ENCODE results near the gene THRAP3.
"Not testable (repeated sequence)": the region's sequence is repeated elsewhere in the genome, so short reads cannot be mapped to it uniquely, and the experiment has no call there.

The THRAP3 gene

DNA sequence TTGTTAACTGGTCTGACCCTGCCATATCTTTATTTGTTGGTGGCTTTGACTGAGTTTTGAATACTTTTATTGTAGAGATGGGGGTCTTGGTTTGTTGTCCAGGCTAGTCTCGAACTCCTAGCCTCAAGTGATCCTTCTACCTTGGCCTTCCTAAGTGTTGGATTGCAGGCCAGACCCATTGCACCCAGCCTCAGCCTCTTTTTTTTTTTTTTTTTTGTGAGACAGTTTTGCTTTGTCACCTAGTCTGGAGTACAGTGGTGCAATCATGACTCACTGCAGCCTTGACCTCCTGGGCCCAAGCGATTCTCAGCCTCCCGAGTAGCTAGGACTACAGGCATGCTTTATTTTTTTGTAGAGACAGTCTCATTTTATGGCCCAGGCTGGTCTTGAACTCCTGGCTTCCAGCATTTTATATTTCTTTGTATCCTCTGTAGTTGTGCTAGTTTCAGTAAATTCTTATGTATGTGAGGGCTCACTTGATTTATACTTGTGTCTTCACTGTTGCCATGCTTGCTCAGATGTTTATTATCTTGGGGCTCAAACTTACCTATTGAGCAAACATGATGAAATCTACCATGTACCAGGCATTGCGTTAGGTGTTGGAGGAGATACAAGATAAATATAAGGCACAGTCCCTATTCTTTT, 24.1 kb downstream of the THRAP3 start:
- Histone ChIP-seq H3K27ac (no peak overlapping the region), H3K9me3 (ENCODE audit: severe bottlenecking) (no peaks in the 10 kb centered on the region), H3K36me3 (peaks cover 31% of the 10 kb centered on the region), H3K27me3 (ENCODE audit: insufficient read depth, low read depth, severe bottlenecking) (no peaks in the 10 kb centered on the region), H3K4me3 (ENCODE audit: low read depth, low read length) (no peak overlapping the region)
- DNase-seq: no peak
- no peak for TF ChIP-seq CTCF (IDR thresholded peaks at IDR 0.05; ENCODE audit: low read depth, low read length)

DNA sequence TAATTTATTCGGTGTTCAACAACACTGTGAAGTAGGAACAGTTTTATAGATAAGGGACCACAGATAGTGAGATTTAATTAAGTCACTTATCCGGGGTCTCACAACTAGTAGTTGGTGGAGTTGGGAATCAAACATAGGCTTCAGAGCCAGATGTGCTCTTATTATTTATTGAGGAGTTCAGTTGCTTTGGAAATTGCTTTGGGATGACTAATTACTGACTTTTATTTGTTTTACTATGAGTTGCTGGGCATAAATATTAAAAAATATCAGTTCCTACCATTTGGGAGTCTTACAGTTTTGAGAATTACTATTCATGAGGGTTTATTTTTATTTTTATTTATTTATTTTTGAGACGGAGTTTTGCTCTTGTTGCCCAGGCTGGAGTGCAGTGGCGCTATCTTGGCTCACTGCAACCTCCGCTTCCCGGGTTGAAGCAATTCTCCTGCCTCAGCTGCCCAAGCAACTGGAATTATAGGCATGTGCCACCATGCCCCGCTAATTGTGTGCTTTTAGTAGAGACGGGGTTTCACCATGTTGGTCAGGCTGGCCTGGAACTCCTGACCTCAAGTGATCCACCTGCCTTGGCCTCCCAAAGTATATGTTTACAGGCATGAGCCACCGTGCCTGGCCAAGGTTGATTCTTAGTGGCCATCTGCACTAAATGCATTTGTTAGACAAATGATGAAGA, 27.7 kb downstream of the THRAP3 start:
- no peak for TF ChIP-seq CTCF (IDR thresholded peaks at IDR 0.05; ENCODE audit: low read depth, low read length)
- Histone ChIP-seq H3K4me3 (ENCODE audit: low read depth, low read length) (no peak overlapping the region), H3K36me3 (peaks cover 15% of the 10 kb centered on the region), H3K9me3 (ENCODE audit: severe bottlenecking) (no peaks in the 10 kb centered on the region), H3K27ac (no peak overlapping the region), H3K27me3 (ENCODE audit: insufficient read depth, low read depth, severe bottlenecking) (no peaks in the 10 kb centered on the region)
- DNase-seq: no peak

- not testable (repeated sequence) for H3K27ac ChIP-seq; H3K9me3 ChIP-seq (ENCODE audit: severe bottlenecking); H3K4me3 ChIP-seq (ENCODE audit: low read depth, low read length); H3K27me3 ChIP-seq (ENCODE audit: insufficient read depth, low read depth, severe bottlenecking); DNase-seq
- H3K36me3 ChIP-seq: peaks cover 15% of the 10 kb centered on the region
Observed at GRCh38 chr1:36252482-36252824, 28.2 kb downstream of the THRAP3 start.

DNA sequence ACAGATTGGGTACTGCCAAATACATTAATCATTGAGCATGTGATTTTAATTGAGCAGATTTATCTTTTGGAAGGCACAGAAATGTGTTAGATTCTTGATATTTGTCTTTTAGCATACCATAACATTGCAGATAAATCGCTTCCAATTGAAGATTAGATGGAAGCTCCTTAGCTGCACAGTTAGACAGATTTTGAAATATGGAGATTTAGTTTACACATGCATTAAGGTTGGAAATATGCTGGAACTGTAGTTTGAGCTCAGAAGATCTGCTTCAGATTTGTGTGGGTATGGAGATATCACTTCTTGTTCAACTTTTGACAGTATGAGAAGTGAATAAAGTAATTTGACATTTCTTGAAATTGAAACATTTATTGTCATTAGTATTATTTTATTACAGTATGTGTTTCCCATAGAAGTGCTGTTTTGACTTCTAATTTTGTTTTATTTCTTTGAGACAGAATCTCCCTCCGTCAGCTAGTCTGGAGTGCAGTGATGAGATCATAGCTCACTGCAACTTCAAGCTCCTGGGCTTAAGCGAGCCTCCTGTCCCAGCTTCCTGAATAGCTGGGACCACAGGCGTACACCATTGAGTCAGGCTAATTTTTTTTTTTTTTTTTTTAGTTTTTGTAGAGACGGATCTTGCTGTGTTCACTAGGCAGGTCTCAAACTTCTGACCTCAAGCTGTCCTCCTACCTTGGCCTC, 29.1 kb downstream of the THRAP3 start:
- TF ChIP-seq CTCF (IDR thresholded peaks at IDR 0.05; ENCODE audit: low read depth, low read length): no peak
- Histone ChIP-seq H3K36me3 (peaks cover 15% of the 10 kb centered on the region), H3K27me3 (ENCODE audit: insufficient read depth, low read depth, severe bottlenecking) (no peaks in the 10 kb centered on the region), H3K9me3 (ENCODE audit: severe bottlenecking) (no peaks in the 10 kb centered on the region), H3K27ac (no peak overlapping the region), H3K4me3 (ENCODE audit: low read depth, low read length) (no peak overlapping the region)
- no peak for DNase-seq

DNA sequence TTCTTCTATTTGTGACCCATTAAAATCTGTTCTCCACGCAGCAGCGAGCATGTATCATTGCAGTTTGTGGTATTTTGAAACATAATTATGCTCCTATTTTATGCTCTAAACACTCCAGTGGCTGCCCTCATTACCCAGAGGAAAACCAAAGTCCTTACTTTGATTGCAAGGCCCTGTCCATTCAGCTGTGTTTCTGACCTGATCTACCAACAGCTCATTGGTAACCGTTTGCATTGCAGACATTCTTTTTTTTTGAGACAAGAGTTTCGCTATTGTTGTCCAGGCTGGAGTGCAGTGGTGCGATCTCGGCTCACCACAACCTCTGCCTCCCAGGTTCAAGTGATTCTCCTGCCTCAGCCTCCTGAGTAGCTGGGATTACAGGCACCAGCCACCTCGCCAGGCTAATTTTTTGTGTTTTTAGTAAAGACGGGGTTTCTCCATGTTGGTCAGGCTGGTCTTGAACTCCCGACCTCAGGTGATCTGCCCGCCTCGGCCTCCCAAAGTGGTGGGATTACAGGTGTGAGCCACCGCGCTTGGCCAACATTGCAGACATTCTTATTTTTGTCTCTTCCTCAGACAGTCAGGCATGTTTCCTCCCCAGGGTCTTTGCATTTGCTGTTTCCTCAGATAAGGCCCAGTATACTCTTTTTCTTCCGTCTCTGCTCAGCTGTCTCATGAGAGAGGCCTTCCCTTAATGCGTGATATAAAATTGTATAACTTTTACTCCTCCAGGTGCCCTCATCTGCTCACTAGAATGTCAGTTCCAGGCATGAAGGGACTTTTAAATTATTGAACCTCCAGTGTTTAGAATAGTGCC, 32.5 kb downstream of the THRAP3 start:
- DNase-seq: no peak
- no peak overlapping the region for H3K27ac ChIP-seq
- H3K27me3 ChIP-seq (ENCODE audit: insufficient read depth, low read depth, severe bottlenecking): no peaks in the 10 kb centered on the region
- no peaks in the 10 kb centered on the region for H3K9me3 ChIP-seq (ENCODE audit: severe bottlenecking)
- TF ChIP-seq CTCF (IDR thresholded peaks at IDR 0.05; ENCODE audit: low read depth, low read length): no peak
- peaks cover 37% of the 10 kb centered on the region for H3K36me3 ChIP-seq
- H3K4me3 ChIP-seq (ENCODE audit: low read depth, low read length): no peak overlapping the region

DNA sequence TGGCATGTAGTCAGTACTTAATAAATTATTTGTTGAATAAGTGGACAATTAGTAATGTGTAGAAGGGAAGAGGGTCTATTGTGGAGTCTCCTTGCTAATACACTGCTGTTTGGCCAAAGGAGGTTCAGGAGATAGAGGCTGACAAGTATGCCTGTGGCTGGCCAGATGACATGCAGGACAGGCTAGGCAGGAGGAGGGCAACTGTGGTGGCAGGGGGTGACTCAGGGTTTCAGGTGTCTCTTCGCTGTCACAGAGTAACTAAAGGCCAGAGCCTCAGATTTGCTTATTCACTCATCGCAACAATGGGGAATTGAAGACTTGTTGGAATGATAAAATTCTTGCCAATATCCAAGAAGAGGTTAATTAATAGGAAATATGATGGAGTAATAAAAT, 33.1 kb downstream of the THRAP3 start:
- no peaks in the 10 kb centered on the region for H3K27me3 ChIP-seq (ENCODE audit: insufficient read depth, low read depth, severe bottlenecking)
- H3K4me3 ChIP-seq (ENCODE audit: low read depth, low read length): no peak overlapping the region
- DNase-seq: no peak
- no peaks in the 10 kb centered on the region for H3K9me3 ChIP-seq (ENCODE audit: severe bottlenecking)
- H3K36me3 ChIP-seq: peaks cover 38% of the 10 kb centered on the region
- TF ChIP-seq CTCF (IDR thresholded peaks at IDR 0.05; ENCODE audit: low read depth, low read length): no peak
- no peak overlapping the region for H3K27ac ChIP-seq
